ENCODE measurements around the gene ZNF619.

The ZNF619 gene

DNA sequence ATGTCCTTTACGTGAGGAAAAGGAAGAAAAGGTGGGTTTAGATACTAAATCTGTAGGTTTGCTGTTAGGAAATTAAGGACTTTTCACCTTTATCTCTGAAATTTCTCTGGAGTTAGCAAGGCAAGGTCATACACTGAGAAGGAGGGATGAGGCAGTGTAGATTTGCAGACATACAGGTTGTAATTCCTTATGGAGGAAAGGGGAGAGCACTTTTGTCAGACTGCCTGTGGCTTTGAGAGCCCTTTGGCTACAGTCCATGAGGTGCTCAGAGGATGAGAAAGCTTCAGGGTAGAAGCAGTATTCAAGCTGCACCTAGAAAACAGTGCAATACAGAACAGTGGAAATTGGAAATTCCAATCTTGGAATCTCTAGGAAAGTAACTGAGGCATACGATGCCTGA lies 11.5 kb upstream of the ZNF619 start:
- no peak for DNase-seq (ENCODE audit: low read depth)

DNA sequence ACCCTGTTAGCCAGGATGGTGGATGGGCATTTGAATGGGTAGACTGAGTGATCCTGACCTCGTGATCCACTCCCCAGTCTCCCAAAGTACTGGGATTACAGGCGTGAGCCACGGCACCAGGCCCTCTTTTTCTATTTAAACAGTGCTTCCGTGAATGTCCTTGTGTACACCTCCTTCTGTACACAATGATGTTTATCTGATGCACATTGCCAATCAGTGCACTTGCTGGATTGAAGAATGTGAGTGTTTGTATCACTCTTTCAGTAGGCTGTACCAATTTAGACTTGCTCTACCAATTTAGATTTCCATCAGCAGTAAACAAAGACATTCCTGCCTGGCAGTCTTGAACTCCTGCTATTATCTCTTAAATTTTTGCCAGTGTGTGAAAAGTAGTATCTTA lies 8.9 kb upstream of the ZNF619 start:
- no peak for DNase-seq (ENCODE audit: low read depth)

GRCh38 chr3:40470701-40471100 lies 6.2 kb upstream of the ZNF619 start:
- no peak for DNase-seq (ENCODE audit: low read depth)

DNA sequence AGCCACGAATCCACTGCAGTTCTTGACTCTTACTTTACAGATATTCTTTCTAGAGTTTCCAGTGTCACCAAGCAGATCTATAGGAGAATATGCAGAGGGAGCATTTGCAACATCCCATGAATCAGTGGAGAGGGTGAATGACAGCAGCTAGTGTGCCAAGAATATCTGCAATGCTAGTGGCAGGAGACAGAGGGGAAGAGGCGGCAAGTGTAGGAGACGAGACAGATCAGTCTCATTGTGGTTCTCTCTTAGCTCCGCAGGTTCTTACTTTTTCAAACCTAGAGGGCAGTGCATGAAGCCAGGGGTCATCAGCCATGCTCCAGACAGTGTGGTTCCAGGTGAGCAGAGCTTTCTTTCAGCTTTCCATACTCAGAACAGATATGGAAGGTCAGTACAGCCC lies 744 bp downstream of the ZNF619 start:
- DNase-seq (ENCODE audit: low read depth): no peak

DNA sequence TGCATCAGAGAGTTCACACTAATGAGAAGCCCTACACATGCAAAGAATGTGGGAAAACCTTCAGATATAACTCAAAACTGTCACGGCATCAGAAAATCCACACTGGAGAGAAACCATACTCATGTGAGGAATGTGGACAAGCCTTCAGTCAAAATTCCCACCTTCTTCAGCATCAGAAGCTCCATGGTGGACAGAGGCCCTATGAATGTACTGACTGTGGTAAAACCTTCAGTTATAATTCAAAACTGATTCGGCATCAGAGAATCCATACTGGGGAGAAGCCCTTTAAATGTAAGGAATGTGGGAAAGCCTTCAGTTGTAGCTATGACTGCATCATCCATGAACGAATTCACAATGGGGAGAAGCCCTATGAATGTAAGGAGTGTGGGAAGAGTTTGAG lies 10.2 kb downstream of the ZNF619 start:
- DNase-seq (ENCODE audit: low read depth): no peak

DNA sequence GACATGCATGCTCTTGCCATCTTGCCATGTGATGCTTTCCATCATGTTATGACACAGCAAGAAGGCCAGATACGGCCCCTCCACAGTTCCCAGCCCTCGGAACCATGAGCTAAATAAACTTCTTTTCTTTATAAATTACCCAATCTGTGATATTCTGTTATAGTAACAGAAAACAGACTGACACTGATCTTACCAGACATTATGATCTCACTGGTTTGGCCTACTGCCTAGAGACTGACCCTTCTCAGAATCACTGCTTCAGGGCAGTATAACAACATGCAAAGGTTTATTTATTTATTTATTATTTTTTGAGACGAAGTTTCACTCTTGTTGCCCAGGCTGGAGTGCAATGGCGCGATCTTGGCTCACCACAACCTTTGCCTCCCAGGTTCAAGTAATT lies 14.0 kb downstream of the ZNF619 start:
- DNase-seq (ENCODE audit: low read depth): no peak

DNA sequence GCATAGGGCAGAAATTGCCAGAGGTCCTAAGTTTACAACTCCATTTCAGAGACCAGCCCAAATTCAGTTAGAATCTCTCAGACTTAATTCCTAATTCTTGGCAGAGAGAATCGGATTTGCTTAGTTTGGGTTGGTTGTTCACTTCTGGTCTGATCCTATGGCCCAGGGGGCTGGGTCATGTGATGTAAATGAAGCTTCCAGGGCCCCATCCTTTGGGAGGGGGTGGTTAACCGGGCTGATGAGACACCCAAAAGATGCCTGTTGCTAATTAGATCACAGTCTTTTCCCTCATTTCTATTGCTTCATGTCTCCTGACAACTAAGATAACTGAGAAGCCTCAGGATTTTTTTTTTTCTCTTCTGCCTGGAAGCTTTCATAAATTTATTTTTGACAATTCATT lies 17.8 kb downstream of the ZNF619 start:
- DNase-seq (ENCODE audit: low read depth): no peak

DNA sequence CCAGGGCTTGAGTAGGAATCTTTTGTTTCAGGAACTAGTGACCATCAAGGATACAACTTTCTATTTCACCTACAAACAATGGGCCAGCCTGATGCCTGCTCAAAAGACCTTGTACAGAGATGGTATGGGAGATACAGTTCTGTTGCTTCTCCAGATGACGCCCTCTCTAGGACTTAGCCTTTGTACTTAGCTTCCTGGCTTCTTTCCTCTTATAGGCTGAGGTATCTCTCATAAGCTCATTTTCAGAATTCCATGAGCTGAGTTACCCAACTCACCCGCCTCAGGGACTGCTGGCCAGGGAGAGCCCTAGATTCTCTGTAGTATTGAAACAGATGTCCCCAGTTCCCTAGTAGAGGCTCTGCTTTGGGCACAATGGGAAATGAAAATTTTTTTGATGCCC lies 20.4 kb downstream of the ZNF619 start:
- no peak for DNase-seq (ENCODE audit: low read depth)

DNA sequence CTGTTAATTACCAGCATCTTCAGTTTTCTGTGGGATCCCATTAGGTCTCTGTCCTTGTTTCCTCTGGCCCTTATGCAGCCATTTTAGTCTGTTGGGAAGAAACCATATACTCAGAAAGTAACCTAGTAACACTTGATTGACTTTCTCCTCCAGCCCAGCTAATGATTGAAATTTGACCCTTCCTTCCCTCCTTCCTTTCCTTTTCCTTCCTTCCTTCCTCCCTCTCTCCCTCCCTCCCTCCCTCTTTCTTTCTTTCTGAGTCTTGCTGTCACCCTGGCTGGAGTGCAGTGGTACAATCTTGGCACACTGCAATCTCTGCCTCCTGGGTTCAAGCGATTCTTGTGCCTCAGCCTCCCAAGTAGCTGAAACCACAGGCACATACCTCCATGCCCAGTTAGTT lies 23.0 kb downstream of the ZNF619 start:
- no peak for DNase-seq (ENCODE audit: low read depth)

GRCh38 chr3:40502034-40502433 lies 25.1 kb downstream of the ZNF619 start:
- DNase-seq (ENCODE audit: low read depth): no peak

DNA sequence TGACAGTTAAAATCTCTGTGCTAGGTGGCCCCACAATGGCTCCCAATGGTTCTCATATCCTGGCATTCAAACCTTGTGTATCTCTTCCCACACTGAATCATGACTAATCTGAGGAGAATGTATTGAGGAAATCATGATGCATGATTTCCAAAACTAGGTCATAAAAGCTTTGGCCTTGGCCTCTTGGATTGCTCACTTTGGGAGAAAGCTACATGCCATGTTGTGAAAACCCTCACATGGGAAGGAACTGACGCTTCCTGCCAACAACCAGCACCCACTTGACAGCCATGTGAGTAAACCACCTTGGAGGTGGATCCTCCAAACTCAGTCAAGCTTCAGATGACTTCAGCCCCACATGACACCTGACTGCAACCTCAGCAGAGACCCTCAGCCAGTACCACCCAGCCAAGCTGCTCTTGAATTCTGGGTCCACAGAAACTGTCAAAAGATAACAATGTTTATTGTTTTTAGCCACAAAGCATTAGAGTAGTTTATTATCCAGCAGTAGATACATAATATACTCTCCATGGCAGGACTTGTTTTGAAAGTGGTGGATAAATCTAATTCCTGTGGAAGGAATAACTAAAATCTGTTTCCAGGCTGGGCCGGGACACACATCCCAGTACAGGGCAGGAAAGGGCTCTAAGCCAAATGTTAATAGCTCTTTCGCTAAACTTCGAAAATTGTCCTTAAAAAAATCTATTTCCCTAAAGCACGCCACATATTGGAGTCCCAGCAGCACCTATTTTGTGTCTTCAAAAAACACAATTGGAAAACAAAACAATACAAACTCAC lies 27.9 kb downstream of the ZNF619 start:
- DNase-seq (ENCODE audit: low read depth): no peak

- DNase-seq (ENCODE audit: low read depth): peak; percentile 37
Measured at GRCh38 chr3:40505599-40506462, 28.9 kb downstream of the ZNF619 start, which contains the start of gene ZNF620. TSS of gene ZNF620 (plus strand) at chr3:40506039. CDS start at chr3:40506353, 314 bp downstream.

- DNase-seq (ENCODE audit: low read depth): no peak
Measured at GRCh38 chr3:40511031-40511718, 34.3 kb downstream of the ZNF619 start.

DNA sequence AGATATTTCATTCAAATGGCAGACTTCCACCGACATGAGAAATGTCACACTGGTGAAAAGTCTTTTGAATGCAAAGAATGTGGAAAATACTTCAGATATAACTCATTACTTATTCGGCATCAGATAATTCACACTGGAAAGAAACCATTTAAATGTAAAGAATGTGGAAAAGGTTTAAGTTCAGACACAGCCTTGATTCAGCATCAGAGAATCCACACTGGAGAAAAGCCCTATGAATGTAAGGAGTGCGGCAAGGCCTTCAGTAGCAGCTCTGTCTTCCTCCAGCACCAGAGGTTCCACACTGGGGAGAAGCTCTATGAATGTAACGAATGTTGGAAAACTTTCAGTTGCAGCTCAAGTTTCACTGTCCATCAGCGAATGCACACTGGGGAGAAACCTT lies 39.3 kb downstream of the ZNF619 start:
- DNase-seq (ENCODE audit: low read depth): no peak

DNA sequence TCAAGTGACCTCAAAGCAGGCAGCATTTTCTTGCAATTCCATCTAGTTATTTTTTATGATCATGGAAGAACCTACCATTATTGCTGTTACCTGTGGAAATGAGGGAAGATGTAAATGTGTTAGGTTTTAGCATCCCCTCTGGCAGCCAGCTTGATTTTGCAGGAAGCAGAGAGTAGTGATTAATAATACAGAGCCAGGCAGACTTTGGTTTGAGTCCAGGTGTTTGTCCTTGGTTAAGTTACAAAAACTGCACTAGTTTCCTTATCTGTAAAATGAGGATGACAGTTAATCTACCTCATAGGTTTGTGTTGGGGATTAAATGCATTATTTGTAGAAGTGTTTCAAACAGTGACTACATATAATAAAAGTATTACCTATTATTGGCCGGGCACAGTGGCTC lies 41.1 kb downstream of the ZNF619 start:
- no peak for DNase-seq (ENCODE audit: low read depth)

DNA sequence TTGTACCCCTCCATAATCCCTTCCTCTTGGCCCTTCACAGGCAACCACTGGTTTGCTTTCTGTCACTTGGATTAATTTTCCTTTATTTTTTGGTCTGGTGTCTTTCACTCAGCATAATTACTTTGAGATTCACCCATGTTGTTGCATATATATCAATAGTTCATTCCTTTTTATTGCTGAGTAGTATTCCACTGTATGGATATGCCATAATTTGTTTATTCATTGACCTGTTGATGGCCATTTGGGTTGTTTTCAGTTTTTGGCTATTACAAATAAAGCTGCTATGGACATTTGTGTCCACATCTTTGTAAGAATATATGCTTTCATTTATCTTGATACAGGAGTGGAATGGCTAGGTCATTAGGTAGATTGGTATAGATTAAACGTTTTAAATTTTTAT lies 41.9 kb downstream of the ZNF619 start:
- DNase-seq (ENCODE audit: low read depth): no peak

DNA sequence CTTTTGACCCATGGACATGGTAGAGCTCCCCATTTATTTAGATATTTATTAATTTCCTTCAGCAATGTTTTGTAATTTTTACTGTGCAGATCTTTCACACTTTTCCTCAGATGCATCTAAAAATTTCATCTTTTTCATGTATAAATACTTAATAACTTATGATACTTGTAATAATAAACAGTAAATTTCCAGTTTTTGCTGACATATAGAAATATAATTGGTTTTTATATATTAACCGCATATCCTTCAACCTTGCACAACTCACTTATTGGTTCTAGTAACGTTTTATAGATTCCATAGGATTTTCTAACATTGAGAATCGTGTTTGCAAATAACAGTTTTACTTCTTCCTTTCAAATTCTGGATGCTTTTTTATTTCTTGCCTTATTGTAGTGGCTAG lies 44.3 kb downstream of the ZNF619 start:
- no peak for DNase-seq (ENCODE audit: low read depth)

- DNase-seq (ENCODE audit: low read depth): no peak
Measured at GRCh38 chr3:40523781-40524180, 46.9 kb downstream of the ZNF619 start.

DNA sequence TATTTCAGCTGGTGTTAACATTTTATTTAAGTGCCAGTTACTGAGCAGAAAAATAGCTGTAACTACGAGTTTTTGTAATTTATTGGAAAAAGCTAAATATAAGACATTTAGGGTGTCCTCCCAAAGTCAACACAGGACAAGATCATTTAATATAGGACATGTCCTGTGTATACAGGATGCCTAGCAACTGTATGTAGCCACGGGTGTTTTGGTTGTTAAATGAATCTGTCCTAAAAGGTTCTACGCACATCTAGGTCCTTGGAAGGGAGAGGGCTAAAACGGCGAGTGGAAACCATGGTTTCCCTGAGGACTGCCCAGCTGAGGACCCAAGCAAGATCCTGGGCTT lies 47.3 kb downstream of the ZNF619 start:
- no peak for DNase-seq (ENCODE audit: low read depth)

- DNase-seq (ENCODE audit: low read depth): peak; percentile 83
Measured at GRCh38 chr3:40524568-40525285, 47.8 kb downstream of the ZNF619 start, which contains the start of gene ZNF621. TSS of gene ZNF621 (plus strand) at chr3:40524960. CDS start at chr3:40525841, 881 bp downstream.

DNA sequence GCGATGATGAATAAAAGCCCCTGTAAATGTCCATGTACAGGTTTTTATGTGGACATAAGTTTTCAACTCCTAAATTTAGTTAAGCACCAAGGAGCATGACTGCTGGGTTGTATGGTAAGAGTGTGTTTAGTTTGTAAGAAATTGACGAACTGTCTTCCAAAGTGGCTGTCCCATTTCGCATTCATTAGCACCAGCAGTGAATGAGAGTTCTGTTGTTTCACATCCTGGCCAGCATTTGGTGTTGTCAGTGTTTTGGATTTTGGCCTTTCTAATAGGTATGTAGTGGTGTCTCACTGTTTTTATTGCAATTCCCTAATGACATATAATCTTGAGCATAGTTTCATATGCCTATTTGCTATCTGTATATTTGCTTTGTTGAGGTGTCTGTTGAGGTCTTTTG lies 51.5 kb downstream of the ZNF619 start:
- no peak for DNase-seq (ENCODE audit: low read depth)

- no peak for DNase-seq (ENCODE audit: low read depth)
Measured at GRCh38 chr3:40532252-40532651, 55.3 kb downstream of the ZNF619 start.

All from stimulated activated CD8-positive, alpha-beta memory T cell treated with anti-CD3 and anti-CD28 coated beads, Interleukin-4, amount 100 ng/mL, for 24 hours (primary cell).